SU-DHL-6 (cell line): Measurements from ENCODE around the gene KCTD17.

ENCODE experiments used
- H2AFZ ChIP-seq: fragments of 200-600 bp; sonication (generic); 2 replicates; pipeline ENCODE4 v1.6.1; 2014; ENCODE audit warnings: low read depth, mild to moderate bottlenecking, moderate library complexity, mixed read lengths, antibody characterized with exemption, low read length; ENCODE audit not compliant: severe bottlenecking
- H3F3A ChIP-seq: fragments of 200-600 bp; shearing (Covaris generic); 2 replicates; pipeline ENCODE4 v1.6.0; 2016; ENCODE audit warnings: antibody characterized with exemption, mild to moderate bottlenecking; ENCODE audit not compliant: insufficient read depth
- H3K27ac ChIP-seq: fragments of 200-600 bp; sonication (generic); 2 replicates; pipeline ENCODE4 v1.5.1; 2016; ENCODE audit warnings: low read depth, mild to moderate bottlenecking, low read length, moderate library complexity, mixed read lengths
- H3K27me3 ChIP-seq: fragments of 200-600 bp; sonication (generic), shearing (Covaris generic); 2 replicates; pipeline ENCODE4 v1.6.0; 2014; ENCODE audit warnings: mild to moderate bottlenecking, low read length
- H3K36me3 ChIP-seq: fragments of 200-600 bp; sonication (generic); 2 replicates; pipeline ENCODE4 v1.6.1; 2014; ENCODE audit warnings: mild to moderate bottlenecking, low read length, mixed read lengths
- H3K4me2 ChIP-seq: fragments of 300-600, 200-600 bp; shearing (Covaris generic), sonication (generic); 2 replicates; pipeline ENCODE4 v1.6.0; 2014; ENCODE audit warnings: low read length, low read depth, mild to moderate bottlenecking; ENCODE audit not compliant: poor library complexity, severe bottlenecking
- H3K4me3 ChIP-seq: fragments of 200-600 bp; sonication (generic); 2 replicates; pipeline ENCODE4 v1.5.1; 2014; ENCODE audit warnings: antibody characterized with exemption, low read length, mild to moderate bottlenecking, mixed read lengths; ENCODE audit not compliant: insufficient read depth, poor library complexity, severe bottlenecking
- H3K79me2 ChIP-seq: fragments of 200-600 bp; sonication (generic); 2 replicates; pipeline ENCODE4 v1.6.1; 2014; ENCODE audit warnings: mild to moderate bottlenecking, low read length, moderate library complexity; ENCODE audit not compliant: insufficient read depth
- H3K9ac ChIP-seq: fragments of 200-600 bp; sonication (generic); 2 replicates; pipeline ENCODE4 v1.7.0; 2014; ENCODE audit warnings: mild to moderate bottlenecking, low read length
- H3K9me2 ChIP-seq: fragments of 200-600 bp; sonication (generic); replicated peaks from 2 replicates; pipeline ENCODE4 v1.6.1; 2014; ENCODE audit warnings: low read length; ENCODE audit not compliant: insufficient read depth
- H3K9me3 ChIP-seq: fragments of 200-600 bp; sonication (generic); 2 replicates; pipeline ENCODE4 v1.6.1; 2014; ENCODE audit warnings: low read length, mixed read lengths; ENCODE audit not compliant: insufficient read depth
- H4K20me1 ChIP-seq: fragments of 200-600 bp; sonication (generic); 2 replicates; pipeline ENCODE4 v1.6.1; 2014; ENCODE audit warnings: low read depth, mild to moderate bottlenecking, antibody characterized with exemption, low read length, moderate library complexity, mixed read lengths
- EZH2phosphoT487 ChIP-seq: fragments of 200-600 bp; sonication (generic), shearing (Covaris generic); conservative IDR thresholded peaks from 2 replicates; pipeline ENCODE4 v1.6.1; 2018; ENCODE audit warnings: mild to moderate bottlenecking, antibody characterized with exemption, low read length, moderate library complexity, mixed read lengths
- TF ChIP-seq, protein P1 (sequence below): fragments of 200-600 bp; sonication (generic); IDR thresholded peaks from one replicate; pipeline ENCODE4 v1.5.1; 2017; ENCODE audit warnings: antibody characterized with exemption, mild to moderate bottlenecking, low read length, moderate library complexity; ENCODE audit not compliant: insufficient read depth, poor library complexity, severe bottlenecking

Gene KCTD17

DNA sequence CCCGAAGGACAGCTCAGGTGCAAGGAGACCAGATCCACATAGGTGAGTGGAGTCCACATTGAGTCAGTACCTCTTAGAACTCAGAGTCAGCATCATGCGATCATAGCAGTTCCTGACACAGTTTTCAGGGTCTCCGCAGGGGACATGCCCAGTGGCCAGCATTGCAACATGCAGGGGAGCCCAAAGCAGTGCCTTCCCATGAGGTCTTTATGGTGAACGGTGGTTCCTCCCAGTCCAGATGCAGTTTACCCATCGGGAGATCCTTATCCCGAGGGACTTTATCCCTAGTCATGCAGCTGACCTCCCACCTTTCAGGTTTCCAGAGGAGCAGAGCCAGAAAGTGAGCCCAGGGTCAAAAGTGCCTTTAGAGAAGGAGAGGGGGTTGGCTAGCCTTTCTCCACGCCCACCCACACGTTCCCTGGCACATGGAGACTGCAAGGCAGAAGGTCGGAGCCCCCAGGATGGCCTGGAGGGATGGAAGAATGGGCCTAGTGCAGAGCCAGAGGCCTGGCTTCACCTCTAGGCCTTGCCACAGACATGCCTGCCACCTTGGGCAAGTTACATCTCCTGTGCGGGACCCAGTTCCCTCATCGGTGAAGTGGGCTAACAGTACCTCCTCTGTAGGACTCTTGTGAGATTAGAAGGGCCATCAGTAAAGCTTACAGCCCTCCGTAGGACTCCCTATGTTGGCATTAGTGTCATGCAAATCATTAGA, 6.4 kb downstream of the KCTD17 start:
- no peak overlapping the region for H3K4me2 ChIP-seq
- no peaks in the 10 kb centered on the region for H3K27me3 ChIP-seq
- no peaks in the 10 kb centered on the region for H3K9me2 ChIP-seq
- no peaks in the 10 kb centered on the region for H3F3A ChIP-seq
- no peak overlapping the region for H3K27ac ChIP-seq
- no peak for TF ChIP-seq EZH2phosphoT487
- TF ChIP-seq, protein P1, sequence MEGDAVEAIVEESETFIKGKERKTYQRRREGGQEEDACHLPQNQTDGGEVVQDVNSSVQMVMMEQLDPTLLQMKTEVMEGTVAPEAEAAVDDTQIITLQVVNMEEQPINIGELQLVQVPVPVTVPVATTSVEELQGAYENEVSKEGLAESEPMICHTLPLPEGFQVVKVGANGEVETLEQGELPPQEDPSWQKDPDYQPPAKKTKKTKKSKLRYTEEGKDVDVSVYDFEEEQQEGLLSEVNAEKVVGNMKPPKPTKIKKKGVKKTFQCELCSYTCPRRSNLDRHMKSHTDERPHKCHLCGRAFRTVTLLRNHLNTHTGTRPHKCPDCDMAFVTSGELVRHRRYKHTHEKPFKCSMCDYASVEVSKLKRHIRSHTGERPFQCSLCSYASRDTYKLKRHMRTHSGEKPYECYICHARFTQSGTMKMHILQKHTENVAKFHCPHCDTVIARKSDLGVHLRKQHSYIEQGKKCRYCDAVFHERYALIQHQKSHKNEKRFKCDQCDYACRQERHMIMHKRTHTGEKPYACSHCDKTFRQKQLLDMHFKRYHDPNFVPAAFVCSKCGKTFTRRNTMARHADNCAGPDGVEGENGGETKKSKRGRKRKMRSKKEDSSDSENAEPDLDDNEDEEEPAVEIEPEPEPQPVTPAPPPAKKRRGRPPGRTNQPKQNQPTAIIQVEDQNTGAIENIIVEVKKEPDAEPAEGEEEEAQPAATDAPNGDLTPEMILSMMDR = no peak
- H3K9me3 ChIP-seq = no peaks in the 10 kb centered on the region
- H3K9ac ChIP-seq = no peak overlapping the region
- H3K4me3 ChIP-seq = no peak overlapping the region
- no peaks in the 10 kb centered on the region for H3K36me3 ChIP-seq
- H3K79me2 ChIP-seq = no peaks in the 10 kb centered on the region
- no peaks in the 10 kb centered on the region for H4K20me1 ChIP-seq
- no peak overlapping the region for H2AFZ ChIP-seq

DNA sequence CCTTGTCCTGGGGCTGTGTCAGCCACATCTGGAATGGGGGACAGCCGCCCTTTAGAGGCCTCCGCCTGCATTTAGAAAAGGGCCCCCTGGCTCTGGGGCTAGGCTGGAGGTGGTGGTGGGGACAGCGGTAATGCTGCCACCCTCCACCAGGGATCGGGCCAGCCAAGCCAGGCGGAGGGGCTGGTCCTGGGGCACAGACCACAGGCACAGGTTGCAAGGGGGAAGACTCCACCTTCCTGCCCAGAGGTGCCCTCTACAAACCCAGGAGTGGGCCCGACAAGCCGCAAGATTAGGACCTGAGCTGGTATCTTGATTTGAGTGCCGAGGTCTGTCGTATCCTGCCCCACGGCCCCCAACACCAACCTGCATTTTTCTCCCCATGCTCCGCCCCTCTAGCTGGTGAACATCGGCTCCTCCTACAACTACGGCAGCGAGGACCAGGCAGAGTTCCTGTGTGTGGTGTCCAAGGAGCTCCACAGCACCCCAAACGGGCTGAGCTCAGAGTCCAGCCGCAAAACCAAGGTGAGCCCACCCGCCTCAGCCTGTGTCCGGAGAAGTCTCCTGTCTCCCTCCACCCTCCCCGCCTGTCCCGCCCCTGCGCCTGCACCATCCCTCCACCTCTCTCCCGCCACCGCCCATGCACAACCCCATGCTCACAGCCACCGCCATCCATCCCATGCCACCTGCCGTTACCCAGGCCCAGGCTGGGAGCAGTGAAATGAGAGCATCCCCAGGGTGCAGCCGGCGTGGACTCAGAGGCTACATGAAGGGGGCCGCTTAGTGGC, 7.6 kb downstream of the KCTD17 start:
- H3K9me3 ChIP-seq = no peaks in the 10 kb centered on the region
- no peak overlapping the region for H3K27ac ChIP-seq
- H3K36me3 ChIP-seq = no peaks in the 10 kb centered on the region
- no peaks in the 10 kb centered on the region for H3K9me2 ChIP-seq
- no peaks in the 10 kb centered on the region for H3K79me2 ChIP-seq
- TF ChIP-seq EZH2phosphoT487 = no peak
- TF ChIP-seq, protein P1 = no peak
- H2AFZ ChIP-seq = no peak overlapping the region
- H3K4me3 ChIP-seq = no peak overlapping the region
- H4K20me1 ChIP-seq = no peaks in the 10 kb centered on the region
- H3K4me2 ChIP-seq = no peak overlapping the region
- no peak overlapping the region for H3K9ac ChIP-seq
- no peaks in the 10 kb centered on the region for H3F3A ChIP-seq
- no peaks in the 10 kb centered on the region for H3K27me3 ChIP-seq

DNA sequence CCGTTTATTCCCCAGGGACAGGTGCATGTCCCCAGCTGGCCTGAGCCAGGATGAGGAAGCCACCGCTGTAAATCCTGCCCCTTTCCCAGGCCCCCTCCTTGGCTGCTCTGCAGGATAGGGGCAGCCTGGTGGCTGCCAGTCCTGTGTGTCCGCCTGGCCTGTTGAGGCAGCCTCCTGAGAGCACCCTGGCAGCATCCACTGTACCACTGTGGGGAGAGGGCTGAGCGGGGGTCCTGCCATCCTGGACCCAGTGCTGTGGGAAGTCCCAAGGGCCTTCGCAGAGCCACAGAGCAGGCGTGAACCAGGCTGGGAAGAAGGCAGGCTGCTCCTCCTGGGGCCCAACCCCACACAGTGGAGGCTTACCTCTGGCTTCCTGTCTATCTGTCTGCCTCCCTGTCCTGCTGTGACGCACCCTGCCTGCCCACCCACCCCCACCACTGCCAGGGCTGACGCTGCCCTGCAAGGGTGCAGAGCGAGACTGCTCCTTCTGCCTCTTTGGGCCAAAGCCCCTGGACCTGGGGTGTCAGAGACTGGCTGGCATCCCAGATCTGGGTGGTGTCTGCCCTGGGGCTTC, 8.4 kb downstream of the KCTD17 start:
- no peaks in the 10 kb centered on the region for H3K79me2 ChIP-seq
- no peaks in the 10 kb centered on the region for H3K27me3 ChIP-seq
- no peak overlapping the region for H3K4me2 ChIP-seq
- H4K20me1 ChIP-seq = no peaks in the 10 kb centered on the region
- no peaks in the 10 kb centered on the region for H3K9me2 ChIP-seq
- H3F3A ChIP-seq = no peaks in the 10 kb centered on the region
- H3K9ac ChIP-seq = no peak overlapping the region
- H3K4me3 ChIP-seq = no peak overlapping the region
- no peak overlapping the region for H2AFZ ChIP-seq
- no peaks in the 10 kb centered on the region for H3K36me3 ChIP-seq
- no peak overlapping the region for H3K27ac ChIP-seq
- no peak for TF ChIP-seq EZH2phosphoT487
- TF ChIP-seq, protein P1 = no peak
- H3K9me3 ChIP-seq = no peaks in the 10 kb centered on the region
